WTC11 (cell line): ENCODE measurements around the gene SMIM22. TPM values are rescaled to one million over a fixed set of nuclear protein-coding genes. Genes with fewer than 3 reads are reported as not detected.

Source experiments
- ATAC-seq: fragments of 200-7000 bp; cut with Tn5 transposase; 2 replicates; pipeline ENCODE4 v1.10.0; 2021; ENCODE audit warnings: mild to moderate bottlenecking, moderate library complexity
- CTCF ChIA-PET: fragments of 300-600 bp; sonication (Branson Sonifier 250); formaldehyde crosslinking; loops from one replicate; lab custom pipeline; 2021; ENCODE audit warnings: antibody characterized with exemption; lab: Charles Lee
- POLR2A ChIA-PET: fragments of 350-600 bp; sonication (Branson Sonifier 250); formaldehyde crosslinking; loops from one replicate; lab custom pipeline; 2021; ENCODE audit warnings: antibody characterized with exemption; lab: Charles Lee
- DNase-seq: peaks from one replicate; pipeline ENCODE4 v3.0.0; 2021; ENCODE audit warnings: low spot score
- H3K27ac Mint-ChIP-seq: 2 replicates; pipeline ENCODE4 v1.8.0; 2021; ENCODE audit warnings: mixed read lengths
- H3K27me3 Mint-ChIP-seq: 2 replicates; pipeline ENCODE4 v1.8.0; 2021; ENCODE audit warnings: low read depth, mild to moderate bottlenecking, moderate library complexity, mixed read lengths
- H3K36me3 Mint-ChIP-seq: 2 replicates; pipeline ENCODE4 v1.8.0; 2021; ENCODE audit warnings: mixed read lengths
- H3K4me1 Mint-ChIP-seq: 2 replicates; pipeline ENCODE4 v1.8.0; 2022; ENCODE audit warnings: mixed read lengths
- H3K4me3 Mint-ChIP-seq: 2 replicates; pipeline ENCODE4 v1.8.0; 2021; ENCODE audit warnings: mild to moderate bottlenecking, moderate library complexity, mixed read lengths
- H3K9me3 Mint-ChIP-seq: 2 replicates; pipeline ENCODE4 v1.8.0; 2021; ENCODE audit warnings: mixed read lengths
- ELF4 ChIP-seq: sonication (generic); formaldehyde crosslinking; IDR thresholded peaks from 2 replicates; pipeline ENCODE4 v1.8.1; 2022; ENCODE audit warnings: low read depth, mild to moderate bottlenecking, moderate library complexity, missing genetic modification reagents
- FOXK1 ChIP-seq: sonication (generic); formaldehyde crosslinking; IDR thresholded peaks from 2 replicates; pipeline ENCODE4 v1.8.0; 2022; ENCODE audit warnings: mild to moderate bottlenecking, moderate library complexity, missing genetic modification reagents
- JUN ChIP-seq: sonication (generic); formaldehyde crosslinking; IDR thresholded peaks from 2 replicates; pipeline ENCODE4 v1.8.0; 2023; ENCODE audit warnings: mild to moderate bottlenecking, missing genetic modification reagents
- MXD4 ChIP-seq: fragments of 250-450 bp; sonication (Bioruptor Pico); IDR thresholded peaks from 2 replicates; pipeline ENCODE4 v1.8.0; 2021; ENCODE audit warnings: mild to moderate bottlenecking, moderate library complexity, borderline replicate concordance
- MYBL2 ChIP-seq: sonication (generic); formaldehyde crosslinking; IDR thresholded peaks from 2 replicates; pipeline ENCODE4 v1.8.1; 2023; ENCODE audit warnings: mild to moderate bottlenecking, moderate library complexity, missing genetic modification reagents
- NFATC4 ChIP-seq: fragments of 250-450 bp; sonication (Bioruptor Pico); IDR thresholded peaks from 2 replicates; pipeline ENCODE4 v1.9.0; 2021; ENCODE audit warnings: mild to moderate bottlenecking
- NFE2L1 ChIP-seq: sonication (generic); formaldehyde crosslinking; IDR thresholded peaks from 2 replicates; pipeline ENCODE4 v1.8.1; 2023; ENCODE audit warnings: missing genetic modification reagents
- RORB ChIP-seq: fragments of 250-450 bp; sonication (Bioruptor Pico); IDR thresholded peaks from 2 replicates; pipeline ENCODE4 v1.9.0; 2021; ENCODE audit warnings: mild to moderate bottlenecking
- SMAD3 ChIP-seq: sonication (generic); formaldehyde crosslinking; IDR thresholded peaks from 2 replicates; pipeline ENCODE4 v1.8.0; 2022; ENCODE audit warnings: missing genetic modification reagents, mild to moderate bottlenecking, borderline replicate concordance
- ZBTB43 ChIP-seq: sonication (generic); formaldehyde crosslinking; IDR thresholded peaks from 2 replicates; pipeline ENCODE4 v1.8.1; 2023; ENCODE audit warnings: mild to moderate bottlenecking, missing genetic modification reagents
- ZNF121 ChIP-seq: sonication (generic); formaldehyde crosslinking; IDR thresholded peaks from 2 replicates; pipeline ENCODE4 v1.8.0; 2023; ENCODE audit warnings: missing genetic modification reagents
- ZNF138 ChIP-seq: sonication (generic); formaldehyde crosslinking; conservative IDR thresholded peaks from 2 replicates; pipeline ENCODE4 v1.8.1; 2022; ENCODE audit warnings: mild to moderate bottlenecking, moderate library complexity, missing genetic modification reagents
- ZNF263 ChIP-seq: sonication (generic); formaldehyde crosslinking; IDR thresholded peaks from 2 replicates; pipeline ENCODE4 v1.8.1; 2022; ENCODE audit warnings: low read depth, mild to moderate bottlenecking, moderate library complexity, missing genetic modification reagents
- ZNF396 ChIP-seq: fragments of 250-450 bp; sonication (Bioruptor Pico); IDR thresholded peaks from 2 replicates; pipeline ENCODE4 v1.8.0; 2021; ENCODE audit warnings: mild to moderate bottlenecking, moderate library complexity, borderline replicate concordance
- ZNF512 ChIP-seq: sonication (generic); formaldehyde crosslinking; IDR thresholded peaks from 2 replicates; pipeline ENCODE4 v1.8.1; 2022; ENCODE audit warnings: missing genetic modification reagents, borderline replicate concordance
- total RNA-seq: library from RNA; stranded (reverse); gene quantifications from 3 replicates; pipeline ENCODE4 v1.2.3, GENCODE V29; 2021
- TF ChIP-seq, protein P1 (sequence below): fragments of 250-450 bp; sonication (Bioruptor Pico); IDR thresholded peaks from 2 replicates; pipeline ENCODE4 v2.1.2; 2022; ENCODE audit warnings: mild to moderate bottlenecking, moderate library complexity
- TF ChIP-seq, protein P2 (sequence below): sonication (generic); formaldehyde crosslinking; IDR thresholded peaks from 2 replicates; pipeline ENCODE4 v1.8.1; 2023; ENCODE audit warnings: mild to moderate bottlenecking, missing genetic modification reagents

Gene SMIM22
- total RNA-seq, 1 experiment from 2014 or later, result not detected

- no peak overlapping the region for H3K27ac Mint-ChIP-seq
- CTCF ChIA-PET, result interaction anchor here (1.2 kb wide), 1 partner anchor 94 kb away, joined by 4 read pairs; no protein-coding TSS in a partner anchor
- DNase-seq (no peak), ATAC-seq (no peak)
- no peaks in the 10 kb centered on the region for H3K36me3 Mint-ChIP-seq
- no peaks in the 10 kb centered on the region for H3K4me1 Mint-ChIP-seq
- no peak overlapping the region for H3K4me3 Mint-ChIP-seq
- no peaks in the 10 kb centered on the region for H3K27me3 Mint-ChIP-seq
- POLR2A ChIA-PET, result no interaction called here
- no peaks in the 10 kb centered on the region for H3K9me3 Mint-ChIP-seq
- no peak for TF ChIP-seq NFATC4 (CRISPR knock-in tag)
These were observed 17.7 kb upstream of the SMIM22 start for GRCh38 chr16:4777339-4778049.

- H3K4me1 Mint-ChIP-seq, result no peaks in the 10 kb centered on the region
- no peak overlapping the region for H3K27ac Mint-ChIP-seq
- POLR2A ChIA-PET, result no interaction called here
- DNase-seq (no peak), ATAC-seq (no peak)
- TF ChIP-seq RORB (CRISPR knock-in tag) (no peak), ZNF396 (CRISPR knock-in tag) (no peak), MXD4 (CRISPR knock-in tag) (no peak), ZNF263 (CRISPR knock-in tag) (no peak), ZNF512 (CRISPR knock-in tag) (no peak)
- TF ChIP-seq, protein P1, sequence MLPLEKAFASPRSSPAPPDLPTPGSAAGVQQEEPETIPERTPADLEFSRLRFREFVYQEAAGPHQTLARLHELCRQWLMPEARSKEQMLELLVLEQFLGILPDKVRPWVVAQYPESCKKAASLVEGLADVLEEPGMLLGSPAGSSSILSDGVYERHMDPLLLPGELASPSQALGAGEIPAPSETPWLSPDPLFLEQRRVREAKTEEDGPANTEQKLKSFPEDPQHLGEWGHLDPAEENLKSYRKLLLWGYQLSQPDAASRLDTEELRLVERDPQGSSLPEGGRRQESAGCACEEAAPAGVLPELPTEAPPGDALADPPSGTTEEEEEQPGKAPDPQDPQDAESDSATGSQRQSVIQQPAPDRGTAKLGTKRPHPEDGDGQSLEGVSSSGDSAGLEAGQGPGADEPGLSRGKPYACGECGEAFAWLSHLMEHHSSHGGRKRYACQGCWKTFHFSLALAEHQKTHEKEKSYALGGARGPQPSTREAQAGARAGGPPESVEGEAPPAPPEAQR, result no peak
- CTCF ChIA-PET, result interaction anchor here (1.2 kb wide), 1 partner anchor 95 kb away, joined by 4 read pairs; no protein-coding TSS in a partner anchor
- H3K27me3 Mint-ChIP-seq, result no peaks in the 10 kb centered on the region; the same call in 1 of the 2 replicates
- H3K4me3 Mint-ChIP-seq, result no peak overlapping the region
- H3K36me3 Mint-ChIP-seq, result no peaks in the 10 kb centered on the region
- no peaks in the 10 kb centered on the region for H3K9me3 Mint-ChIP-seq
These were observed 17.1 kb upstream of the SMIM22 start for GRCh38 chr16:4778050-4778392.

DNA sequence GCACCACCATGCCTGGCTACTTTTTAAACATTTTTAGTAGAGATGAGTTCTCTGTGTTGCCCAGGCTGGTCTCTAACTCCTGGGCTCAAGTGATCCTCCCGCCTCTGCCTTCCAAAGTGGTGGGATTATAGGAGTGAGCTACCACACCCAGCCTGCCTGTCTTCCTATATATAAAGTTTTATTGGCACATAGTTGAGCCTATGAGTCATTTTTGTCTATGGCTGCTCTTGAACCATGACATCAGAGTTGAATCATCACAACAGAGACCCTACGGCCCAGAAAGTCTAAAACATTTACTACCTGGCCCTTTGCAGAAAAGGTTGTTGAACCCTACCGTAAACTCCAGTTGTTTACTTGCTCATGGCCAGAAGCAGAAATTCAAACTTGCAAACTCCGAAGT is 14.9 kb upstream of the SMIM22 start:
- ATAC-seq, result no peak
- TF ChIP-seq ZNF138 (CRISPR knock-in tag) (no peak), FOXK1 (CRISPR knock-in tag) (no peak), ELF4 (no peak), SMAD3 (CRISPR knock-in tag) (no peak), ZNF121 (no peak), NFE2L1 (no peak), JUN (no peak), ZNF512 (CRISPR knock-in tag) (no peak), MYBL2 (CRISPR knock-in tag) (no peak), ZBTB43 (CRISPR knock-in tag) (no peak)
- TF ChIP-seq, protein P2, sequence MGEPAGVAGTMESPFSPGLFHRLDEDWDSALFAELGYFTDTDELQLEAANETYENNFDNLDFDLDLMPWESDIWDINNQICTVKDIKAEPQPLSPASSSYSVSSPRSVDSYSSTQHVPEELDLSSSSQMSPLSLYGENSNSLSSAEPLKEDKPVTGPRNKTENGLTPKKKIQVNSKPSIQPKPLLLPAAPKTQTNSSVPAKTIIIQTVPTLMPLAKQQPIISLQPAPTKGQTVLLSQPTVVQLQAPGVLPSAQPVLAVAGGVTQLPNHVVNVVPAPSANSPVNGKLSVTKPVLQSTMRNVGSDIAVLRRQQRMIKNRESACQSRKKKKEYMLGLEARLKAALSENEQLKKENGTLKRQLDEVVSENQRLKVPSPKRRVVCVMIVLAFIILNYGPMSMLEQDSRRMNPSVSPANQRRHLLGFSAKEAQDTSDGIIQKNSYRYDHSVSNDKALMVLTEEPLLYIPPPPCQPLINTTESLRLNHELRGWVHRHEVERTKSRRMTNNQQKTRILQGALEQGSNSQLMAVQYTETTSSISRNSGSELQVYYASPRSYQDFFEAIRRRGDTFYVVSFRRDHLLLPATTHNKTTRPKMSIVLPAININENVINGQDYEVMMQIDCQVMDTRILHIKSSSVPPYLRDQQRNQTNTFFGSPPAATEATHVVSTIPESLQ, result no peak
- DNase-seq, result no peak
- Mint-ChIP-seq H3K4me3 (no peak overlapping the region), H3K27me3 (no peaks in the 10 kb centered on the region; the same call in 1 of the 2 replicates), H3K27ac (no peak overlapping the region), H3K36me3 (no peaks in the 10 kb centered on the region), H3K9me3 (no peaks in the 10 kb centered on the region), H3K4me1 (peaks cover 4% of the 10 kb centered on the region; the same call in 1 of the 2 replicates)
- POLR2A ChIA-PET, result no interaction called here
- CTCF ChIA-PET, result interaction anchor here (1.6 kb wide), 1 partner anchor 262 kb away, joined by 3 read pairs; no protein-coding TSS in a partner anchor
